ENCODE data around the gene IL18BP.

Gene IL18BP

GRCh38 chr11:71994786-71995185 lies 3.9 kb upstream of the IL18BP start:
- Histone ChIP-seq H3K27me3 (ENCODE audit: low read length) (no peaks in the 10 kb centered on the region), H3K4me3 (ENCODE audit: insufficient read depth, low read length, poor library complexity, severe bottlenecking) (no peak overlapping the region), H3K4me2 (ENCODE audit: low read depth, low read length, poor library complexity, severe bottlenecking) (no peak overlapping the region), H3K27ac (ENCODE audit: low read depth, low read length) (no peak overlapping the region), H3K9me3 (ENCODE audit: insufficient read depth, low read length) (no peaks in the 10 kb centered on the region), H3F3A (ENCODE audit: insufficient read depth) (peaks cover 16% of the 10 kb centered on the region), H2AFZ (ENCODE audit: low read depth, low read length, severe bottlenecking) (no peak overlapping the region), H3K9ac (ENCODE audit: low read length) (no peak overlapping the region), H3K36me3 (ENCODE audit: low read length) (no peaks in the 10 kb centered on the region), H3K9me2 (replicated peaks; ENCODE audit: insufficient read depth, low read length) (no peaks in the 10 kb centered on the region), H4K20me1 (ENCODE audit: low read depth, low read length) (no peaks in the 10 kb centered on the region), H3K79me2 (ENCODE audit: insufficient read depth, low read length) (no peaks in the 10 kb centered on the region)
- TF ChIP-seq CTCF (IDR thresholded peaks at IDR 0.05; ENCODE audit: insufficient read depth, low read length, poor library complexity, severe bottlenecking) (no peak), EZH2phosphoT487 (conservative IDR thresholded peaks at IDR 0.05; ENCODE audit: low read length) (no peak)

GRCh38 chr11:71995726-71996291 lies 2.9 kb upstream of the IL18BP start:
- TF ChIP-seq EZH2phosphoT487 (conservative IDR thresholded peaks at IDR 0.05; ENCODE audit: low read length) = no peak
- Histone ChIP-seq H2AFZ (ENCODE audit: low read depth, low read length, severe bottlenecking) (no peak overlapping the region), H3K27ac (ENCODE audit: low read depth, low read length) (no peak overlapping the region), H3F3A (ENCODE audit: insufficient read depth) (peaks cover 16% of the 10 kb centered on the region), H3K9me2 (replicated peaks; ENCODE audit: insufficient read depth, low read length) (no peaks in the 10 kb centered on the region), H3K9ac (ENCODE audit: low read length) (no peak overlapping the region), H3K79me2 (ENCODE audit: insufficient read depth, low read length) (no peaks in the 10 kb centered on the region), H4K20me1 (ENCODE audit: low read depth, low read length) (no peaks in the 10 kb centered on the region), H3K9me3 (ENCODE audit: insufficient read depth, low read length) (no peaks in the 10 kb centered on the region), H3K4me3 (ENCODE audit: insufficient read depth, low read length, poor library complexity, severe bottlenecking) (no peak overlapping the region), H3K4me2 (ENCODE audit: low read depth, low read length, poor library complexity, severe bottlenecking) (no peak overlapping the region), H3K27me3 (ENCODE audit: low read length) (no peaks in the 10 kb centered on the region), H3K36me3 (ENCODE audit: low read length) (no peaks in the 10 kb centered on the region)

- no peaks in the 10 kb centered on the region for H4K20me1 ChIP-seq (ENCODE audit: low read depth, low read length)
- no peak overlapping the region for H2AFZ ChIP-seq (ENCODE audit: low read depth, low read length, severe bottlenecking)
- no peaks in the 10 kb centered on the region for H3K27me3 ChIP-seq (ENCODE audit: low read length)
- H3K27ac ChIP-seq (ENCODE audit: low read depth, low read length) = no peak overlapping the region
- H3K79me2 ChIP-seq (ENCODE audit: insufficient read depth, low read length) = no peaks in the 10 kb centered on the region
- no peaks in the 10 kb centered on the region for H3K9me3 ChIP-seq (ENCODE audit: insufficient read depth, low read length)
- H3K4me2 ChIP-seq (ENCODE audit: low read depth, low read length, poor library complexity, severe bottlenecking) = no peak overlapping the region
- no peaks in the 10 kb centered on the region for H3K36me3 ChIP-seq (ENCODE audit: low read length)
- no peak for TF ChIP-seq CTCF (IDR thresholded peaks at IDR 0.05; ENCODE audit: insufficient read depth, low read length, poor library complexity, severe bottlenecking)
- no peak for TF ChIP-seq EZH2phosphoT487 (conservative IDR thresholded peaks at IDR 0.05; ENCODE audit: low read length)
- peaks cover 10% of the 10 kb centered on the region for H3F3A ChIP-seq (ENCODE audit: insufficient read depth)
- no peak overlapping the region for H3K4me3 ChIP-seq (ENCODE audit: insufficient read depth, low read length, poor library complexity, severe bottlenecking)
- H3K9me2 ChIP-seq (replicated peaks; ENCODE audit: insufficient read depth, low read length) = no peaks in the 10 kb centered on the region
- H3K9ac ChIP-seq (ENCODE audit: low read length) = no peak overlapping the region
Measured at GRCh38 chr11:71996517-71996916, 2.2 kb upstream of the IL18BP start.

GRCh38 chr11:71996946-71997345 lies 1.8 kb upstream of the IL18BP start:
- Histone ChIP-seq H3K4me2 (ENCODE audit: low read depth, low read length, poor library complexity, severe bottlenecking) (no peak overlapping the region), H3K27ac (ENCODE audit: low read depth, low read length) (no peak overlapping the region), H3F3A (ENCODE audit: insufficient read depth) (peaks cover 9% of the 10 kb centered on the region; the same call in 1 of the 2 replicates), H3K27me3 (ENCODE audit: low read length) (no peaks in the 10 kb centered on the region), H3K9ac (ENCODE audit: low read length) (no peak overlapping the region), H3K36me3 (ENCODE audit: low read length) (no peaks in the 10 kb centered on the region), H3K9me3 (ENCODE audit: insufficient read depth, low read length) (no peaks in the 10 kb centered on the region), H3K79me2 (ENCODE audit: insufficient read depth, low read length) (no peaks in the 10 kb centered on the region), H2AFZ (ENCODE audit: low read depth, low read length, severe bottlenecking) (no peak overlapping the region), H4K20me1 (ENCODE audit: low read depth, low read length) (no peaks in the 10 kb centered on the region), H3K9me2 (replicated peaks; ENCODE audit: insufficient read depth, low read length) (no peaks in the 10 kb centered on the region), H3K4me3 (ENCODE audit: insufficient read depth, low read length, poor library complexity, severe bottlenecking) (no peak overlapping the region)
- TF ChIP-seq CTCF (IDR thresholded peaks at IDR 0.05; ENCODE audit: insufficient read depth, low read length, poor library complexity, severe bottlenecking) (no peak), EZH2phosphoT487 (conservative IDR thresholded peaks at IDR 0.05; ENCODE audit: low read length) (no peak)
